ENCODE data around the gene LIAS. TPM values are rescaled to one million over a fixed set of nuclear protein-coding genes. Genes with fewer than 3 reads are reported as not detected.

LIAS gene
- total and polyA plus RNA-seq, 2 donors (not counting 1 experiment from before 2014, with no cell fraction given): 12.0 to 20.9 TPM

GRCh38 chr4:39521253-39521919 is 62.5 kb downstream of the LIAS start:
- Mint-ChIP-seq H3K4me3 (no peak overlapping the region), H3K27ac (no peak overlapping the region), H3K27me3 (no peaks in the 10 kb centered on the region), H3K9me3 (ENCODE audit: insufficient read depth) (no peaks in the 10 kb centered on the region), H3K4me1 (peaks cover 10% of the 10 kb centered on the region)
- DNase-seq: no peak
- no peak overlapping the region for H3K4me3 ChIP-seq (ENCODE audit: control extremely low read depth in 1 of 5, extremely low read depth in 1 of 5, insufficient read depth in 1 of 5, low read depth in 2 of 5, low read length in 4 of 5)
- peaks cover 0 to 7% of the 10 kb centered on the region in 2 experiments for H3K36me3 ChIP-seq (replicated peaks in 1 of 2; ENCODE audit: control extremely low read depth in 1 of 2, control insufficient read depth in 1 of 2, extremely low read depth in 1 of 2, insufficient read depth in 2 of 2, low read length in 1 of 2)
- ChIA-PET POLR2A (no interaction called here), CTCF (interaction anchor here (0.6 to 0.9 kb wide), 2 partner anchors 52 to 804 kb away, joined by 3 to 4 read pairs; no protein-coding TSS in a partner anchor)
- no peak for ATAC-seq (ENCODE audit: low read depth)
- WGBS (ENCODE audit: insufficient coverage): no CpG with 5 or more reads among the region's 5 CpGs
- no peak overlapping the region for H3K27ac ChIP-seq (ENCODE audit: low read length in 2 of 2)
- peaks cover 42% of the 10 kb centered on the region for H3K79me2 ChIP-seq (ENCODE audit: control insufficient read depth, insufficient read depth, low read length)
- H3K9ac ChIP-seq (ENCODE audit: low read length): no peak overlapping the region
- H3K27me3 ChIP-seq (replicated peaks in 1 of 4; ENCODE audit: control extremely low read depth in 1 of 4, control insufficient read depth in 3 of 4, insufficient read depth in 4 of 4, low read length in 3 of 4): no peaks in the 10 kb centered on the region
- no peaks in the 10 kb centered on the region for H4K20me1 ChIP-seq (ENCODE audit: control insufficient read depth, insufficient read depth, low read length, poor library complexity, severe bottlenecking)
- no peak overlapping the region for H3K4me2 ChIP-seq (replicated peaks; ENCODE audit: low read depth, low read length, poor library complexity, severe bottlenecking)
- intact Hi-C loops (cut with micrococcal nuclease): no loop called here
- H3K9me3 ChIP-seq (ENCODE audit: control extremely low read depth in 1 of 3, control insufficient read depth in 2 of 3, insufficient read depth in 1 of 3, low read length in 2 of 3): no peaks in the 10 kb centered on the region
- H2AFZ ChIP-seq (ENCODE audit: insufficient read depth, low read depth, low read length, poor library complexity, severe bottlenecking): no peak overlapping the region
- TF ChIP-seq EZH2 (IDR thresholded peaks at IDR 0.05; ENCODE audit: borderline replicate concordance, insufficient read depth, low read depth, low read length, poor library complexity, severe bottlenecking) (no peak), CTCF (IDR thresholded peaks at IDR 0.05) (no peak)
- peaks cover 3 to 6% of the 10 kb centered on the region in 2 donors for H3K4me1 ChIP-seq (ENCODE audit: control insufficient read depth in 2 of 2, insufficient read depth in 2 of 2, low read length in 2 of 2)

GRCh38 chr4:39522068-39522467 is 63.2 kb downstream of the LIAS start:
- no peak for TF ChIP-seq EZH2 (IDR thresholded peaks at IDR 0.05; ENCODE audit: borderline replicate concordance, insufficient read depth, low read depth, low read length, poor library complexity, severe bottlenecking)
- no peak for TF ChIP-seq CTCF (IDR thresholded peaks at IDR 0.05)
- Histone ChIP-seq H3K79me2 (ENCODE audit: control insufficient read depth, insufficient read depth, low read length) (peaks cover 49% of the 10 kb centered on the region), H2AFZ (ENCODE audit: insufficient read depth, low read depth, low read length, poor library complexity, severe bottlenecking) (no peak overlapping the region), H3K9me3 (ENCODE audit: control extremely low read depth in 1 of 3, control insufficient read depth in 2 of 3, insufficient read depth in 1 of 3, low read length in 2 of 3) (no peaks in the 10 kb centered on the region), H3K36me3 (replicated peaks in 1 of 2; ENCODE audit: control extremely low read depth in 1 of 2, control insufficient read depth in 1 of 2, extremely low read depth in 1 of 2, insufficient read depth in 2 of 2, low read length in 1 of 2) (peaks cover 0 to 7% of the 10 kb centered on the region in 2 experiments), H3K27me3 (replicated peaks in 1 of 4; ENCODE audit: control extremely low read depth in 1 of 4, control insufficient read depth in 3 of 4, insufficient read depth in 4 of 4, low read length in 3 of 4) (no peaks in the 10 kb centered on the region), H3K9ac (ENCODE audit: low read length) (no peak overlapping the region), H3K4me1 (ENCODE audit: control insufficient read depth in 2 of 2, insufficient read depth in 2 of 2, low read length in 2 of 2) (peaks cover 7 to 10% of the 10 kb centered on the region in 2 donors), H3K4me3 (ENCODE audit: control extremely low read depth in 1 of 5, extremely low read depth in 1 of 5, insufficient read depth in 1 of 5, low read depth in 2 of 5, low read length in 4 of 5) (no peak overlapping the region), H4K20me1 (ENCODE audit: control insufficient read depth, insufficient read depth, low read length, poor library complexity, severe bottlenecking) (no peaks in the 10 kb centered on the region), H3K4me2 (replicated peaks; ENCODE audit: low read depth, low read length, poor library complexity, severe bottlenecking) (no peak overlapping the region), H3K27ac (ENCODE audit: low read length in 2 of 2) (no peak overlapping the region)
- Mint-ChIP-seq H3K4me1 (peaks cover 14% of the 10 kb centered on the region), H3K27me3 (no peaks in the 10 kb centered on the region), H3K27ac (no peak overlapping the region), H3K9me3 (ENCODE audit: insufficient read depth) (no peaks in the 10 kb centered on the region), H3K4me3 (no peak overlapping the region)
- POLR2A ChIA-PET: no interaction called here
- intact Hi-C loops (cut with micrococcal nuclease): no loop called here
- CTCF ChIA-PET: interaction anchor here (0.6 to 0.9 kb wide), 2 partner anchors 53 to 803 kb away, joined by 3 to 4 read pairs; no protein-coding TSS in a partner anchor
- ATAC-seq (ENCODE audit: low read depth): no peak
- WGBS (ENCODE audit: insufficient coverage): no CpG with 5 or more reads among the region's 2 CpGs
- DNase-seq: no peak
